DMS53 treated with DMSO at 0.1 percent for 48 hours (cell line): Measurements from ENCODE around the gene OMG.
"Not testable (repeated sequence)": the region's sequence is repeated elsewhere in the genome, so short reads cannot be mapped to it uniquely, and the experiment has no call there.

Source experiments
- DNase-seq: peaks from one replicate; lab custom pipeline; 2025; ENCODE audit not compliant: unreplicated experiment; lab: John Stamatoyannopoulos, UW

The OMG gene, protein sequence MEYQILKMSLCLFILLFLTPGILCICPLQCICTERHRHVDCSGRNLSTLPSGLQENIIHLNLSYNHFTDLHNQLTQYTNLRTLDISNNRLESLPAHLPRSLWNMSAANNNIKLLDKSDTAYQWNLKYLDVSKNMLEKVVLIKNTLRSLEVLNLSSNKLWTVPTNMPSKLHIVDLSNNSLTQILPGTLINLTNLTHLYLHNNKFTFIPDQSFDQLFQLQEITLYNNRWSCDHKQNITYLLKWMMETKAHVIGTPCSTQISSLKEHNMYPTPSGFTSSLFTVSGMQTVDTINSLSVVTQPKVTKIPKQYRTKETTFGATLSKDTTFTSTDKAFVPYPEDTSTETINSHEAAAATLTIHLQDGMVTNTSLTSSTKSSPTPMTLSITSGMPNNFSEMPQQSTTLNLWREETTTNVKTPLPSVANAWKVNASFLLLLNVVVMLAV

DNA sequence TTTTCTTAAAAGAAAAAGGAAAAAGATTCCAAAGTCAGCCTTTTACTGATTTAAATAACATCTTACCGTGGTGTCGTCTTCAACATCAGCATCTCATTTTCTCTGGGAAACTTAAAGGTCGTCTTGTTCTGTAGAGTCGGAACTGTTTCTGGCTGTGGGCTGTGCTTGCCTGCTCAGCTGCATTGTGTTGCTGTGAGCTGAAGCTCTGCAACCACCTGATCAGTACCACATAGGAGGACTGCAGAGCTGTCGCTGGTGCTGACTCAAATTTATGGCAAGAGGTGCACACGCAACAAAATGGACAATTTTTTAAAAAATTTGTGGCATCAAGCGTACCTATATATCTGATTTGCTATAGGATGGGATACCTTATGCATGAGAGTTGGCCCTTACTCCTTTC lies at the start of gene OMG:
TSS of gene OMG (minus strand) at position 150 of the 400 bp plus-strand sequence. CDS start 908 bp downstream, outside the sequence.
- no peak for DNase-seq

DNA sequence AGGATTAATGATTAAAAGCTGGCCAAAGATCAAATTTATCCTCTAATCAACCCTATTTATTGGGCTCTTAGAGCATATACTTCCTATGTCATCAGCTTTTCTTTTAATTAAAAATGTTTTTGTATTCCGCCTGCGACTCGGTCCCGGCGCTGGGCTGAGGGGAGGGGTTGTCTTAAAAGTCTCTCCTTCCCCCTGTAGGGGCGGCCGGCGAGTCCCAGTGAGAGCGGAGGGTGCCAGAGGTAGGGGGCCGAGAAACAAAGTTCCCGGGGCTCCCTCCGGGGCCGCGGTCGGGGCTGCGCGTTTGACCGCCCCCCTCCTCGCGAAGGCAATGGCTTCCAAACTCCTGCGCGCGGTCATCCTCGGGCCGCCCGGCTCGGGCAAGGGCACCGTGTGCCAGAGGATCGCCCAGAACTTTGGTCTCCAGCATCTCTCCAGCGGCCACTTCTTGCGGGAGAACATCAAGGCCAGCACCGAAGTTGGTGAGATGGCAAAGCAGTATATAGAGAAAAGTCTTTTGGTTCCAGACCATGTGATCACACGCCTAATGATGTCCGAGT lies 48.2 kb upstream of the OMG start:
- not testable (repeated sequence) for DNase-seq

DNA sequence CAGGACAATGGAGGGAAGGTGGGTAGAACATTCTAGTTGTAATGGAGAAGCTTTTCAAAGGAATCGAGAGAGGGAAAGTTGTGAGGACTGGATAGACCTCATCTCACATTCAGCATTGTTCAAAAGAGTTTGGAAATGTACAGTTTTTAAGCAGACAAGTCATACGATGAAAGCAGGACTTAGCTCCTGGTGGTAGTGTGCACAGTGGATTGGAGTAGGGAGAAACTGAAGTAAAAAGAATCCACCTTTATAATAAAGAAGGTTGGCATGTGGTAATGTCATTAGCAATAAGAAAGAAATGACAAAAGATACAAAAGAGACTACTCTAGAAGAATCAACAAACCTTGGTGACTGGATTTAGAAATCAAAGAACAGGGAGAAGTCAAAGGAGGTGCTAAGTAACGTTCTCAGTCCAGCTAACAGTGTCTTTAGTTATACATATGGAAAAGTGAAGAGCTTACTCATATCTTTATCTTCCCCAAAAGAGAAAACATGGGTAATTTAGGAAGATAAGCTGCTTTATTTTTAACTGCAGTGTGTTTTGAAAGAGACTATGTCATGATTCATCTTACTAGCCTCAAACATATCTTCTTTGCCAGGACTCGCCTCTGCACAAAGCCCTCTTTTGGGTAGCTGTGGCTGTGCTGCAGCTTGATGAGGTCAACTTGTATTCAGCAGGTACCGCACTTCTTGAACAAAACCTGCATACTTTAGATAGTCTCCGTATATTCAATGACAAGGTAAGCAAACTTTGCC lies 43.0 kb upstream of the OMG start:
- DNase-seq: no peak

DNA sequence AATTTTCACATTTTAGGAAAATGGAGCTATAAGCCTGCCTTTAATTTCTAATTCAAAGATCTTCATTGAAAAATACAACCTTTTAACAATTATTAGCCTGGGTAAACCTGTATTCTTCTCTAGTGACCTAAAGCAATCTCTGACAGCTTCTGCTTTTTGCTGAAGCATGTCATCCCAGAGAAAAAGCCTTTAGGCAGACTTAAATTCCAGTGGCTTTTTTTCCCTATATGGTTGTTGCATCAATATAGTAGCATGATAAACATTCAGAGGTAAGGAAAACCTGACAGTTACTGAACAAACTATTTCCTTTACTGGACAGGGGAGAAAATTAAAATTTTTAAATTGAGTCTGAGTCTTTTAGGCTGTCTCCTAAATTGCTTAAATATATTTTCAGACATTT lies 32.2 kb upstream of the OMG start:
- DNase-seq: no peak

DNA sequence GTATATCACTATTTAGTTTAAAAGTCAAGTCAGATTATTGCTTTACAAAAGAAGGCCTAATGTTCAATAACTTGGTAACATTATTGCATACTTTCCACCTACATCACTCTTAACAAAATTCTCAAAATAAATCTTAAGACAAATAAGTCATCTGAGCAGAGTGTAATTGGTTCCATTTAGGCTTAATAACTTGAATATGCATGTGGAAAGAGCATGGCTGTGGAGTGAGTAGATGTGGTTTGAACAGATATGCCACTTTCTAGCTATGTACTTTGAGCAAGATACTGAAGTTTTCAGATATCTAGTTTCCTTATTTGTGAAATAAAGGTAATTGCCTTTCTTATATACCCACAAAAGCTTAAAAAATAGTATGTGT lies 31.1 kb upstream of the OMG start:
- DNase-seq: no peak

DNA sequence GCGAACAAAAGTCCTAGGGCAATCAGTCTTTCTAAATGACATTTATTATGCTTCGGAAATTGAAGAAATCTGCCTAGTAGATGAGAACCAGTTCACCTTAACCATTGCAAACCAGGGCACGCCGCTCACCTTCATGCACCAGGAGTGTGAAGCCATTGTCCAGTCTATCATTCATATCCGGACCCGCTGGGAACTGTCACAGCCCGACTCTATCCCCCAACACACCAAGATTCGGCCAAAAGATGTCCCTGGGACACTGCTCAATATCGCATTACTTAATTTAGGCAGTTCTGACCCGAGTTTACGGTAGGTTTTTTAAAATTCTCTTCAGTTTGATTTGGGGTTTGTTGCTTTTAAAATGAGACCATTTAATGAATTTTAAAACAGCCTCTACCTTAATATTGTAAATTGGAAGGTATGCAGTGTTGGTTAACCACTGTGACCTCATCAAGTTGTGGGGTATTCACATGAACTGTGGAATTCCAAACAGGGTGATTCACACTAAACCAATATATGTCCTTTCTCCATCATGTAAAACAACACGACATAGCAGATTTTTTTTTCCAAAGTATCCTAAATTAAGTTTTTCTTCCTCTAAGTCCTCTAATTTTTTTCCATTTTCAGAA lies 30.6 kb upstream of the OMG start:
- DNase-seq: no peak

DNA sequence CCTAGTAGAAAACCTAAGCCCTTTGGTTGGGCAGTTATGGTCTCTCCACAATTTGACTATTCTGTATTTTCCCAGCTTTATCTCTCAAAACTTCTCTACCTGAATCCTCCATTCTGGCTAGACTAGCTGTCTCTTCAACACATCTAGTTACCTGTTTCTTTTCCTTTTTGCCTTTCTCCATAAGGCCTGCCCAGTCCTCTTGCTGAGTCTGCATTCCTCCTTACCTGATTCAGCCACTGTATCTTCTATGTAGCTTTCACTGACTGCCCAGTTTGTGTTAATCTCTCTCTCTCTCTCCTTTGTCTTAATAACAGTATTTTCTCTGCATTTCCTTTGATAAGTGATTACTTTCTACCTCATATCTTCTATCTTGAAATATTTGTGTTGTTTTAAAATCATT lies 26.5 kb upstream of the OMG start:
- no peak for DNase-seq

DNA sequence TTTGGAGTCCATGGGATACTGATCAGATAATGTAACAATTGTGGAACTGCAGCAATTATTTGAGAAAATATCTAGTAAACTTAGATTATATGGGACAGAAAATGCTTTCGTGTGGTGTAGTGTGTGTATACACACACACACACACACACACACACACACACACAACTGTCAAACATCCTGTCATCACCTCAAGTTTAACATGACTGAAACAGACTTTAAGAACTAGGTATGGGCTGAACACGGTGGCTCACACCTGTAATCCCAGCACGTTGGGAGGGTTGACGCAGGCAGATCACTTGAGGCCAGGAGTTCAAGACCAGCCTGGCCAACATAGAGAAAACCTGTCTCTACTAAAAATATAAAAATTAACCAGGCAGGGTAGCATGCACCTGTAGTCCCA lies 24.9 kb upstream of the OMG start:
- DNase-seq: no peak

DNA sequence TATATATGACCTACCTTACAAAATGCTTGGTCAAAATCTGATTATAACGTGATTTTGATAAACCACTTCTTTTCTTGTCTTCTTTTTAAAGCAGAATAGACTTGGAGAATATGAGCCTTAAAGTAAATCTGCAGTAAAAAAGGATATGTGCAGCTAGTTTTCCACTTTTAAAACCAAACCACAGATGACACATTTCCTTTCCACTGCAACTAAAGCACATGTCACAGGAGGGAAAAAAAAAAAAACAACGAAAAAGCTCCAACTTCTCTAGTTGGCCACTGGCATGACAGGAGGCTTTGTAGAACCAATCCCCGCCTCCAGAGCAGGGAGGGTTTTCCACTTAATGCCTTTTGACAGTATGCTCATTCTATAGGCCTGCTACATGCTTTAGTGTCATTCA lies 24.4 kb upstream of the OMG start, which contains the start of gene EVI2A:
TSS of gene EVI2A (minus strand) at position 142 of the 400 bp plus-strand sequence. CDS start 2,609 bp downstream, outside the sequence.
- DNase-seq: no peak

DNA sequence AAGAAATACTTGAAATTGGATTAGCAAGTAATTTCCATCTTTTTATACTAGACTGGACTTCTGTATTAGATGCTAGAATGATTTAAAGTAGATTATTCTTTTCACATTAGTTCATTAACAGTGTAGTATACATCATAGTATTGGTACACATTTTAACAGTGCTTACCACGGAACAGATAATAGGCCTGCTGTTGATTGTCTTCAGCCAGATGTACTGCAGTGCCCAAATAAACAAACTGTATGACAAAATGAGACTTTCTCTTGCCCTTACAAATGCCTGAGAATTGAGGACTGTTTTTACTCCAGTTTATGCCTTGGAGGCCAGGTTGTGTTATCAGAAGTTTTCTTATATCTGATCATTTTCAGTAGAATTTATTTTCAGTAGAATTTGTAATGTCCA lies 23.8 kb upstream of the OMG start:
- DNase-seq: no peak

DNA sequence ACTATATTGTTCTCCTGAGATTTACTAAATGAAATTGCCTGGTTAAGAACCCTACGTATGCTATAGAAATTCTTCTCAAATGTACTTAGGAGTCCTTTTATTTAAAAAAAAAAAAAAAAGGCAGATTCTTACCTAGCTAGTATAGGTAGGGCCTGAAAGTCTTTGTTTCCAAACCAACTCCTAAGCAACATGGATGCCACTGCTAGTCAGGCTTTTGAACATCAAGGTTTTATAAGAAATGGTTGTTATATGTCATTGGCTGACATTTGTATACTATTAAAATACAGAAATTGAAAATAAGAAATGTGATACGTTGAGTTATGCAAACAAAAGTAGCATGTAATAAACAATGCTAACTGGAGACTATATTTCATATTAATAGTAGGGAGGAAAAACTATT lies 23.2 kb upstream of the OMG start:
- DNase-seq: no peak

DNA sequence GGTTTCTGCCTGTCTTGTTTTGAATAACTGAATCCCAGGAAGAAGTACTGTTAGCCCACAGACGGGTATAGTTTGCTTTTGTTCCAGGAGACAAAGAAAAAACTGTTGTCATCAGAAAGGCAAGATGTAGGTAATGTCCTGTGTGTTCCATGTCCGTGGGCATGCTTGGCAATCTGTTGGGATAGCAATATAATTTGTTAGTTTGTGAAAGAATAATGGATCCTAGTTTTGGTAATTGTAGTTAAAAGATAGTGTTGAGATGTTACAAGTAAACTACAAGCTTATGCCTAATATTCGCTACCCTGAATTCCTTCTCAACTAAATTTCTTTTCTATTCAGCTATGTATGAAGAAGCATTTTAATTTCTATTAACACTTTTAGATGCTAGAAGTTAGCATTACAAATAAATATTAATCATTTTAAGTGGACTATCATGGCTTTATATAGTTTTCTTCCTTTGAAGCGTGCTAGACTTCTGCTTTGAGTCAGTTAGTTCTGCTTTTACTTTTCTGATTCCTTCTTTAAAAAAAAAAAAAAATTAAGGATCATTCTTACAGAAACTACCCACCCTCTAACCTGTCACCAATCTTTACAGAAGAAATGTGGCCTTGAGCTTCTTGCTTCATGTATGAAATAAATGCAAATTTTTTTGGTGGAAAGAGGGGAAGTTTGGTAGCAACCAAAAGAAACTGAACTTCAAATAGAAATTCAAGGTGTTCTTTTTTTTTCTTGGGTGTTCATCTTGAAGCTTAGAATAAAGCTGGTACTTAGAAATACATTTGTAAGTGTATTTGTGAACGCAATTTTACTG lies 22.0 kb upstream of the OMG start:
- DNase-seq: no peak

DNA sequence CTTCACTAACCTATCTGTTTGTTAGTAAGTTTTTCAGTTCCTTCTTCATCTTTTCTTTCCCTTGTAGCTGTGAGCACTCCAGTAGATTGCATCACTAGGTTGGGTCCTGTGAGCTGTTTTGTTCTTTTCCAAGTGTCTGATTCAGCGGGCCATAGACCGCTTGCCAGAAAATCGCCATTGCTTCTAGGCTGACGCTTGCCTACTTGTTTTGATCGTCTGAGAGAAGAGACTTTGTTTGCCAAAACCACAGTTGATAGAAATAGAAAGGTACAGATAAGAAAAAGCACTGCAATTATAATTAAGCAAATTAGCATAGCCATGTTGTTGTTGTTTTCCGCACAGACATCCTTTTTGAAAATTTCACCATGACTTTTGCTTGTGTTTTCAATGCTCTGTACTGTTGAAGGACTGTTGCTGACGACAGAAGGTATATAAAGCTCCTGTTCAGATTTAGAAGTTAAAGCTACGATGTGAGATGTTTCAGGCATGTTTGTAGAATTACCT lies 21.3 kb upstream of the OMG start:
- DNase-seq: no peak

DNA sequence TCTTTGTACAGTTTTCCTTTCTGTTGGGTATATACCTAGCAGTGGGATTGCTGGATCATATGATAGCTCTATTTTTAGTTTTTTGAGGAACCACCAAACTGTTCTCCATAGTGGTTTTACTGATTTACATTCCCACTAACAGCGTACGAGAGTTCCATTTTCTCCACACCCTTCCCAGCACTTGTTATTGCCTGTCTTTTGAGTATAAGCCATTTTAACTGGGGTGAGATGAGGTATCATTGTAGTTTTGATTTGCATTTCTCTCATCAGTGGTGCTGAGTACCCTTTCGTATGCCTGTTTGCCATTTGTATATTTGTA lies 17.7 kb upstream of the OMG start:
- DNase-seq: no peak

DNA sequence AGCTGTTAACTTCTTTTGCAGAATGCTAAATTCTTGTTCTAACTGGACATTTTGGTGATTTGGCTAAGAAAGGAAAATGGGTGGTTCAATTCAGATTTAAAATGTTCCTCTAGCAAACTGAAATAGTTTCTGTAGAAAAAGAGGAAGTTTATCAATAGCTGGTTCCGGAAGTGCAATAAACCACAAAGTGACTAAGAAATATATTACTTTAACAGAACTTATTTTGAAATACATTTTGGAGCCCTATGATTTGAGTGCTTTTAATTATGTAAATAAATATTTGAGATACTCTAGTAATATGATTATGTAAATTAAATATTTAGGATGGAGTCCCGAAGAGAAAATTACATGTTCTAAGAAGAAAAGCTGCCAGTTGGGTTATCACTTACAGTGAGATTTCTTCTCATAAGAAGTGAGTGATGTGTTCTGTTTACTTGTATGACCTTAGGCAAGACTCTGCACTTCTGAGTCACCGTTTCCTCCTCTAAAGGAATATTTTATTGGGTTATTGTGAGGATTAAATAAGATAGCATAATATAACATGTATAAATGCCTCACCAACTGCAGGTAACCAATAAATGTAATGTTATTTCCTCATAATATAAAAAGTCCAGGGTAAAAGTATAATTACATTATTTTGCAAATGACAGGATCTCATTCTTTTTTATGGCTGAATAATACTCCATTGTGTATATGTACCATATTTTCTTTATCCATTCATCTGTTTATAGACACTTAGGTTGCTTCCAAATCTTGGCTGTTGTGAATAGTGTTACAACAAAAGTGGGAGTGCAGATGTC lies 17.1 kb upstream of the OMG start, which contains the start of gene EVI2B:
TSS of gene EVI2B (minus strand) at position 73 of the 800 bp plus-strand sequence. CDS start 8,445 bp downstream, outside the sequence.
- no peak for DNase-seq

DNA sequence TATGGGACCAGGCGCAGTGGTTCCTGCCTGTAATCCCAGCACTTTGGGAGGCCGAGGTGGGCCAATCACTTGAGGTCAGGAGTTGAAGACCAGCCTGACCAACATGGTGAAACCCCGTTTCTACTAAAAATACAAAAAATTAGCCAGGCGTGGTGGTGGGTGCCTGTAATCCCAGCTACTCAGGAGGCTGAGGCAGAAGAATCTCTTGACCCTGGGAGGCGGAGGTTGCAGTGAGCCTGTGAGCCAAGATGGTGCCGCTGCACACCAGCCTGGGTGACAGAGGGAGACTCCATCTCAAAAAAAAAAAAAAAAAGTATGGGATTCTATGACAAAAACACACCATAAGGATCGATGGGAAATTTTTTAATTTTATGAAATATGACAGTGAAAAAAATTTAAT lies 15.2 kb upstream of the OMG start:
- not testable (repeated sequence) for DNase-seq

DNA sequence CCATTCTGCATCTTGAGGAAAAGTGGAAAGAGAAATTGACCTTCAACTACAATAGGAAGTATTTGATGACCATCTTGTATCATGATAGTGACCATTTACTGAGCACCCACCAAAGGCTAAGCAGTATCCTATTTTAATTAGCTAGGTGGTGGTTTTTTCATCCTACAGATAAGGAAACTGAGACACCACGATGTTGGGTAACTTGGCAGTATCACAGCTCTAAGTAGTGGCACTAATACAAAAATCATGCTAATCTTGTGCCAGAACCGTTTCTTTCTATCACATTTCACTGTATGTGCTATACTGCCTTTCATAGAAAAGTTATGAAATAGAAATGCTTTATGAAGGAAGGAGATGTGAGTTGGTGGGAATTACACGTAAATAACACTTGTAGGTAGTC lies 14.5 kb upstream of the OMG start:
- no peak for DNase-seq

DNA sequence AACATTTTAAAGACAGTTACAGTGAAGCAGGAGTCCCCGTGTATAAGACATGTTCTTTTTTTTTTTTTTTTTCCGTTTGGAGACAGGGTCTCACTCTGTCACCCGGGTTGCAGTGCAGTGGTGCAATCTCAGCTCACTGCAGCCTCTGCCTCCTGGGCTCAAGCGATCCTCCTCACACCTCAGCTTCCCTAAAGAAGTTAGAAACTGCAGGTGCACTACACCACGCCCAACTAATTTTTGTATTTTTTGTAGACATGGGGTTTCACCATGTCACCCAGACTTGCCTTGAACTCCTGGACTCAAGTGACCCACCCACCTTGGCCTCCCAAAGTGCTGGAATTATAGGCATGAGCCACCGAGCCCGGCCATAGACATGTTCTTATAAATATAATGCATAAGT lies 13.8 kb upstream of the OMG start:
- DNase-seq: no peak

DNA sequence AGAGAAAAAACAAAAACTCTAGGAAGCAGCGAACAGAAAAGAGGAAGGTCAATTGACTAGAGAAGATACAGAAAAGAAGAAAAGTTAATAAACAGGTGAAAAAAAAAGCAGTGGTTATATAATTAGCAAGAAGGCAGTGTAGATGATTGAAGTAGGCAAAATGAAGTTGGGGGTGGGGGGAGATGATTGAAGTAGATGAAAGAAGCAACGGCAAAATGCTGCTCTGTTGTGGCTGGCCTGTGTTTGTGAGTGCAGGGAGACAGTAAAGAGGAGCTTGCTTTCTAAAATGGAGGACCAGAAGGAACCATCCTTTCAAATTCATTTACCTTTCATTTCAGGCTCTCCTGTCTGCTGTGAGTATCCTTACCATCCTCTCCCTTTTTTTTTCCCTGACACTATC lies 13.2 kb upstream of the OMG start:
- DNase-seq: no peak

DNA sequence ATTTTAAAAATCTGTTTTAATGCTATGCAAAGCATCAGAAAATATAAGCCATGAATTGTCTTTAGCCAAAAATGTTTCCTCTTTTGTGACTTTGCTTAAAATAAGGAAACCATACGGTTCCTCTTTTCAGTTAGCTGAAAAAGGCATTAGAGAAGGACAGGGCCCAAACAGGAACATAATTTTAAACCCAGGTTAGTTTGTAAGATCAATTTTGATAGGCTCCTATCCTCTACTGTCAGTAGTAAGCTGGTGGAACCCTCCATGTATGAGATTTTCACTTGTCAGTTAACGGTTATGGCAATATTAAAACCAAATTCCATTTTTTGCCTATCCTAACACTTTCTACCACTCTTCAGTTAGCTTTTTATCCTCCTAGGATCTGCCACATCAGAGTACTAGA lies 12.5 kb upstream of the OMG start:
- DNase-seq: no peak
